CD4-positive, alpha-beta T cell treated with Interferon gamma for 1 hour (primary cell): ENCODE results near the gene POPDC2.
A peak's percentile ranks its signal among the peaks of the same experiment; 100 is the strongest.
"Not testable (repeated sequence)": the region's sequence is repeated elsewhere in the genome, so short reads cannot be mapped to it uniquely, and the experiment has no call there.

ENCODE experiments used
- DNase-seq: peaks from one replicate; pipeline ENCODE4 v3.0.0-alpha.2; 2020

The POPDC2 gene

GRCh38 chr3:119611664-119612063 is 48.7 kb downstream of the POPDC2 start:
- no peak for DNase-seq

- DNase-seq = no peak
Observed at GRCh38 chr3:119609301-119609700, 51.1 kb downstream of the POPDC2 start.

- no peak for DNase-seq
Observed at GRCh38 chr3:119608405-119609000, 51.9 kb downstream of the POPDC2 start.

- no peak for DNase-seq
Observed at GRCh38 chr3:119604878-119605277, 55.5 kb downstream of the POPDC2 start.

GRCh38 chr3:119602676-119603075 is 57.7 kb downstream of the POPDC2 start:
- no peak for DNase-seq

GRCh38 chr3:119601154-119601553 is 59.2 kb downstream of the POPDC2 start:
- DNase-seq = no peak

GRCh38 chr3:119600732-119601131 is 59.7 kb downstream of the POPDC2 start:
- DNase-seq = peak; percentile 20

GRCh38 chr3:119599558-119600174 is 60.7 kb downstream of the POPDC2 start:
- DNase-seq = no peak

GRCh38 chr3:119598410-119599098 is 61.8 kb downstream of the POPDC2 start:
- no peak for DNase-seq

- DNase-seq = no peak
Observed at GRCh38 chr3:119597548-119598288, 62.7 kb downstream of the POPDC2 start, which contains the start of gene PLA1A. Gene PLA1A, plus strand, starts transcription at chr3:119597885. Its CDS starts 29 bp downstream, at chr3:119597914.

GRCh38 chr3:119596398-119596797 is 64.0 kb downstream of the POPDC2 start:
- DNase-seq = no peak

GRCh38 chr3:119595639-119596334 is 64.6 kb downstream of the POPDC2 start:
- no peak for DNase-seq

- DNase-seq = not testable (repeated sequence)
Observed at GRCh38 chr3:119594929-119595328, 65.5 kb downstream of the POPDC2 start.

- DNase-seq = no peak
Observed at GRCh38 chr3:119594066-119594465, 66.3 kb downstream of the POPDC2 start.

GRCh38 chr3:119592861-119593260 is 67.5 kb downstream of the POPDC2 start:
- DNase-seq = no peak
